ENCODE results near the gene FLNC.

The FLNC gene

GRCh38 chr7:128826512-128826911, 3.7 kb upstream of the FLNC start:
- Histone ChIP-seq H3K4me3 (ENCODE audit: insufficient read depth, low read length, poor library complexity, severe bottlenecking) (no peak overlapping the region), H2AFZ (ENCODE audit: low read depth, low read length, severe bottlenecking) (no peak overlapping the region), H3F3A (ENCODE audit: insufficient read depth) (no peaks in the 10 kb centered on the region), H3K27ac (ENCODE audit: low read depth, low read length) (no peak overlapping the region), H3K9me3 (ENCODE audit: insufficient read depth, low read length) (no peaks in the 10 kb centered on the region), H4K20me1 (ENCODE audit: low read depth, low read length) (no peaks in the 10 kb centered on the region), H3K27me3 (ENCODE audit: low read length) (no peaks in the 10 kb centered on the region), H3K9ac (ENCODE audit: low read length) (no peak overlapping the region), H3K79me2 (ENCODE audit: insufficient read depth, low read length) (no peaks in the 10 kb centered on the region), H3K4me2 (ENCODE audit: low read depth, low read length, poor library complexity, severe bottlenecking) (no peak overlapping the region), H3K36me3 (ENCODE audit: low read length) (no peaks in the 10 kb centered on the region), H3K9me2 (replicated peaks; ENCODE audit: insufficient read depth, low read length) (no peaks in the 10 kb centered on the region)
- TF ChIP-seq EZH2phosphoT487 (conservative IDR thresholded peaks at IDR 0.05; ENCODE audit: low read length), result no peak
- no peak for TF ChIP-seq CTCF (IDR thresholded peaks at IDR 0.05; ENCODE audit: insufficient read depth, low read length, poor library complexity, severe bottlenecking)

DNA sequence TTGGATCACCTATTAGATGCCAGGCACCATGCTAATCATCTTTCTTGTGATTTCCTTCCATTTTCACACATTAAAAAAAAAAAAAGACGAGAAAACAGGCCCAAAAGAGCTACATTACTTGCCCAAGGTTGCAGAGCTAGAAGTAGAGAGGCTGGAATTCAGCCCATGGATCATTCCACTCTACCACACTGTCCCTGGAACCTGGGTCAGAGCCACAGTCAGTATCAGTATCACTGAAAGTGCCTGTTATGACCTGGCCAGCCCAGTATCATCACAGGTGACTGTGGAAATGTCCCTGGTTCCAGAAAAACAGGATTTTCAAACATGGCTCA, 3.3 kb upstream of the FLNC start:
- H3K36me3 ChIP-seq (ENCODE audit: low read length), result no peaks in the 10 kb centered on the region
- no peak overlapping the region for H3K9ac ChIP-seq (ENCODE audit: low read length)
- H3K9me3 ChIP-seq (ENCODE audit: insufficient read depth, low read length), result no peaks in the 10 kb centered on the region
- no peaks in the 10 kb centered on the region for H3K27me3 ChIP-seq (ENCODE audit: low read length)
- no peaks in the 10 kb centered on the region for H4K20me1 ChIP-seq (ENCODE audit: low read depth, low read length)
- no peak overlapping the region for H3K4me3 ChIP-seq (ENCODE audit: insufficient read depth, low read length, poor library complexity, severe bottlenecking)
- TF ChIP-seq CTCF (IDR thresholded peaks at IDR 0.05; ENCODE audit: insufficient read depth, low read length, poor library complexity, severe bottlenecking) (no peak), EZH2phosphoT487 (conservative IDR thresholded peaks at IDR 0.05; ENCODE audit: low read length) (no peak)
- H3K27ac ChIP-seq (ENCODE audit: low read depth, low read length), result no peak overlapping the region
- no peaks in the 10 kb centered on the region for H3K79me2 ChIP-seq (ENCODE audit: insufficient read depth, low read length)
- H2AFZ ChIP-seq (ENCODE audit: low read depth, low read length, severe bottlenecking), result no peak overlapping the region
- no peak overlapping the region for H3K4me2 ChIP-seq (ENCODE audit: low read depth, low read length, poor library complexity, severe bottlenecking)
- no peaks in the 10 kb centered on the region for H3F3A ChIP-seq (ENCODE audit: insufficient read depth)
- H3K9me2 ChIP-seq (replicated peaks; ENCODE audit: insufficient read depth, low read length), result no peaks in the 10 kb centered on the region

- no peak overlapping the region for H3K9ac ChIP-seq (ENCODE audit: low read length)
- H2AFZ ChIP-seq (ENCODE audit: low read depth, low read length, severe bottlenecking), result no peak overlapping the region
- no peaks in the 10 kb centered on the region for H3K9me3 ChIP-seq (ENCODE audit: insufficient read depth, low read length)
- TF ChIP-seq CTCF (IDR thresholded peaks at IDR 0.05; ENCODE audit: insufficient read depth, low read length, poor library complexity, severe bottlenecking), result no peak
- TF ChIP-seq EZH2phosphoT487 (conservative IDR thresholded peaks at IDR 0.05; ENCODE audit: low read length), result no peak
- no peaks in the 10 kb centered on the region for H3K9me2 ChIP-seq (replicated peaks; ENCODE audit: insufficient read depth, low read length)
- no peaks in the 10 kb centered on the region for H3K79me2 ChIP-seq (ENCODE audit: insufficient read depth, low read length)
- no peak overlapping the region for H3K4me2 ChIP-seq (ENCODE audit: low read depth, low read length, poor library complexity, severe bottlenecking)
- H3K27me3 ChIP-seq (ENCODE audit: low read length), result no peaks in the 10 kb centered on the region
- H3K36me3 ChIP-seq (ENCODE audit: low read length), result no peaks in the 10 kb centered on the region
- no peak overlapping the region for H3K4me3 ChIP-seq (ENCODE audit: insufficient read depth, low read length, poor library complexity, severe bottlenecking)
- H3K27ac ChIP-seq (ENCODE audit: low read depth, low read length), result no peak overlapping the region
- no peaks in the 10 kb centered on the region for H3F3A ChIP-seq (ENCODE audit: insufficient read depth)
- H4K20me1 ChIP-seq (ENCODE audit: low read depth, low read length), result no peaks in the 10 kb centered on the region
These were observed 2.8 kb upstream of the FLNC start for GRCh38 chr7:128827248-128827958.

Measured in SU-DHL-6 (cell line).